H9 (cell line): ENCODE results near the gene CCDC28A. TPM values are rescaled to one million over a fixed set of nuclear protein-coding genes. Genes with fewer than 3 reads are reported as not detected.

Experiments used
- DNase-seq: peaks from one replicate; pipeline ENCODE4 v3.0.0-alpha.2; 2017
- H2AFZ ChIP-seq: one replicate; pipeline ENCODE4 v1.6.1; 2013; ENCODE audit warnings: mild to moderate bottlenecking, low read length, control low read depth, moderate library complexity
- H2AK5ac ChIP-seq: 2 replicates; pipeline ENCODE4 v1.6.1; 2013; ENCODE audit warnings: low read length, control low read depth, mixed read lengths; ENCODE audit not compliant: insufficient read length
- H2BK120ac ChIP-seq: one replicate; pipeline ENCODE4 v1.6.1; 2013; ENCODE audit warnings: low read depth, mild to moderate bottlenecking, low read length, control low read depth, inconsistent platforms; ENCODE audit not compliant: poor library complexity, severe bottlenecking
- H2BK12ac ChIP-seq: 2 replicates; pipeline ENCODE4 v1.6.1; 2013; ENCODE audit warnings: low read length, control low read depth, mixed read lengths, low read depth; ENCODE audit not compliant: insufficient read length
- H2BK15ac ChIP-seq: 2 replicates; pipeline ENCODE4 v1.6.1; 2013; ENCODE audit warnings: low read depth, low read length, control low read depth
- H2BK20ac ChIP-seq: one replicate; pipeline ENCODE4 v1.6.1; 2013; ENCODE audit warnings: low read depth, mild to moderate bottlenecking, low read length, control low read depth, inconsistent platforms; ENCODE audit not compliant: poor library complexity, severe bottlenecking
- H2BK5ac ChIP-seq: 2 replicates; pipeline ENCODE4 v1.6.1; 2013; ENCODE audit warnings: low read length, control low read depth, mixed read lengths; ENCODE audit not compliant: insufficient read length
- H3K14ac ChIP-seq: 2 replicates; pipeline ENCODE4 v1.6.1; 2013; ENCODE audit warnings: low read length, control low read depth; ENCODE audit not compliant: insufficient read depth
- H3K18ac ChIP-seq: 2 replicates; pipeline ENCODE4 v1.6.1; 2013; ENCODE audit warnings: low read depth, mild to moderate bottlenecking, mixed read lengths, low read length, control low read depth; ENCODE audit not compliant: insufficient read length
- H3K23ac ChIP-seq: 2 replicates; pipeline ENCODE4 v1.6.1; 2013; ENCODE audit warnings: low read length, control low read depth, mixed read lengths, low read depth; ENCODE audit not compliant: insufficient read length
- H3K23me2 ChIP-seq: 2 replicates; pipeline ENCODE4 v1.6.1; 2013; ENCODE audit warnings: low read depth, mild to moderate bottlenecking, mixed read lengths, low read length, control low read depth; ENCODE audit not compliant: insufficient read length, poor library complexity, severe bottlenecking
- H3K27ac ChIP-seq: 2 replicates; pipeline ENCODE4 v1.5.1; 2013; ENCODE audit warnings: low read length, control low read depth, mixed read lengths, low read depth; ENCODE audit not compliant: insufficient read length
- H3K27me3 ChIP-seq: 2 replicates; pipeline ENCODE4 v1.6.1; 2013; ENCODE audit warnings: low read length, control low read depth, inconsistent platforms; ENCODE audit not compliant: insufficient read depth
- H3K4ac ChIP-seq: 2 replicates; pipeline ENCODE4 v1.6.1; 2013; ENCODE audit warnings: low read depth, mild to moderate bottlenecking, control low read depth, inconsistent platforms, low read length, moderate library complexity
- H3K4me1 ChIP-seq: 2 replicates; pipeline ENCODE4 v1.6.1; 2013; ENCODE audit warnings: low read length, control low read depth, inconsistent platforms; ENCODE audit not compliant: insufficient read depth
- H3K4me2 ChIP-seq: 2 replicates; pipeline ENCODE4 v1.6.1; 2013; ENCODE audit warnings: low read length, control low read depth, mixed read lengths; ENCODE audit not compliant: insufficient read length, insufficient read depth
- H3K56ac ChIP-seq: 2 replicates; pipeline ENCODE4 v1.6.1; 2013; ENCODE audit warnings: low read depth, mild to moderate bottlenecking, mixed read lengths, low read length, control low read depth; ENCODE audit not compliant: insufficient read length
- H3K79me1 ChIP-seq: 2 replicates; pipeline ENCODE4 v1.6.1; 2013; ENCODE audit warnings: low read depth, mild to moderate bottlenecking, moderate library complexity, low read length, control low read depth, inconsistent platforms; ENCODE audit not compliant: insufficient read depth, poor library complexity, severe bottlenecking
- H3K79me2 ChIP-seq: 2 replicates; pipeline ENCODE4 v1.6.1; 2013; ENCODE audit warnings: low read length, control low read depth, inconsistent platforms; ENCODE audit not compliant: insufficient read depth
- H3K9ac ChIP-seq: 2 replicates; pipeline ENCODE4 v1.6.1; 2013; ENCODE audit warnings: low read length, control low read depth, mixed read lengths; ENCODE audit not compliant: insufficient read length; ENCODE audit errors: extremely low read depth
- H3K9me3 ChIP-seq: one replicate; pipeline ENCODE4 v1.6.1; 2013; ENCODE audit warnings: low read depth, low read length, inconsistent platforms; ENCODE audit not compliant: control insufficient read depth
- H3T11ph ChIP-seq: one replicate; pipeline ENCODE4 v1.6.1; 2013; ENCODE audit warnings: mild to moderate bottlenecking, low read length, control low read depth, inconsistent platforms
- H4K20me1 ChIP-seq: one replicate; pipeline ENCODE4 v1.6.1; 2013; ENCODE audit not compliant: control insufficient read depth, insufficient read length, insufficient read depth
- H4K5ac ChIP-seq: 2 replicates; pipeline ENCODE4 v1.6.1; 2013; ENCODE audit warnings: low read depth, mild to moderate bottlenecking, mixed read lengths, low read length, control low read depth; ENCODE audit not compliant: insufficient read length
- H4K8ac ChIP-seq: replicated peaks from 2 replicates; pipeline ENCODE4 v1.6.1; 2013; ENCODE audit warnings: low read length, control low read depth, mixed read lengths, low read depth; ENCODE audit not compliant: insufficient read length
- H4K91ac ChIP-seq: 2 replicates; pipeline ENCODE4 v1.6.1; 2013; ENCODE audit warnings: low read depth, mild to moderate bottlenecking, moderate library complexity, mixed read lengths, low read length, control low read depth; ENCODE audit not compliant: insufficient read length
- H3K27ac Mint-ChIP-seq, 3 experiments: 2 replicates in 2 of 3; 3 replicates in 1 of 3; pipeline ENCODE4 v1.8.0; 2020 to 2021; ENCODE audit warnings: mixed read lengths in 3 of 3, mild to moderate bottlenecking in 1 of 3, moderate library complexity in 1 of 3
- H3K27me3 Mint-ChIP-seq: 2 replicates; pipeline ENCODE4 v1.8.0; 2021; ENCODE audit warnings: low read depth, mild to moderate bottlenecking, moderate library complexity, mixed read lengths
- H3K36me3 Mint-ChIP-seq, 3 experiments: 2 replicates in 2 of 3; 3 replicates in 1 of 3; pipeline ENCODE4 v1.8.0; 2020 to 2021; ENCODE audit warnings: low read depth in 3 of 3, mixed read lengths in 3 of 3; ENCODE audit not compliant: insufficient read depth in 1 of 3
- H3K4me1 Mint-ChIP-seq, 2 experiments: 2 replicates each; pipeline ENCODE4 v1.8.0; 2020; ENCODE audit warnings: mixed read lengths in 2 of 2
- H3K4me3 Mint-ChIP-seq, 2 experiments: 2 replicates in 1 of 2; 3 replicates in 1 of 2; pipeline ENCODE4 v1.8.0; 2020 to 2021; ENCODE audit warnings: mild to moderate bottlenecking in 2 of 2, mixed read lengths in 2 of 2, moderate library complexity in 1 of 2
- H3K9me3 Mint-ChIP-seq, 2 experiments: 2 replicates in 1 of 2; 3 replicates in 1 of 2; pipeline ENCODE4 v1.8.0; 2020; ENCODE audit warnings: mild to moderate bottlenecking in 2 of 2, mixed read lengths in 2 of 2, moderate library complexity in 1 of 2
- WGBS: extraction: QIAGEN DNeasy Blood & Tissue Kit; methylation state at CpG from one replicate; pipeline ENCODE4 v1.1.7; 2013; ENCODE audit warnings: missing lambda C conversion rate, low lambda C conversion rate, mixed read lengths; ENCODE audit not compliant: insufficient read length; ENCODE audit errors: extremely low coverage; 5-methylcytosine and 5-hydroxymethylcytosine counted together
- total RNA-seq: library from RNA; stranded (reverse); gene quantifications from 2 replicates; pipeline ENCODE4 v1.2.1, GENCODE V29; 2021
- TF ChIP-seq, protein P1 (sequence below): fragments of 200-600 bp; sonication (generic); conservative IDR thresholded peaks from 3 replicates; pipeline ENCODE4 v1.8.0; 2021; ENCODE audit warnings: antibody characterized with exemption, mild to moderate bottlenecking

The CCDC28A gene
- total RNA-seq, 1 experiment from 2014 or later, result 12.9 TPM

DNA sequence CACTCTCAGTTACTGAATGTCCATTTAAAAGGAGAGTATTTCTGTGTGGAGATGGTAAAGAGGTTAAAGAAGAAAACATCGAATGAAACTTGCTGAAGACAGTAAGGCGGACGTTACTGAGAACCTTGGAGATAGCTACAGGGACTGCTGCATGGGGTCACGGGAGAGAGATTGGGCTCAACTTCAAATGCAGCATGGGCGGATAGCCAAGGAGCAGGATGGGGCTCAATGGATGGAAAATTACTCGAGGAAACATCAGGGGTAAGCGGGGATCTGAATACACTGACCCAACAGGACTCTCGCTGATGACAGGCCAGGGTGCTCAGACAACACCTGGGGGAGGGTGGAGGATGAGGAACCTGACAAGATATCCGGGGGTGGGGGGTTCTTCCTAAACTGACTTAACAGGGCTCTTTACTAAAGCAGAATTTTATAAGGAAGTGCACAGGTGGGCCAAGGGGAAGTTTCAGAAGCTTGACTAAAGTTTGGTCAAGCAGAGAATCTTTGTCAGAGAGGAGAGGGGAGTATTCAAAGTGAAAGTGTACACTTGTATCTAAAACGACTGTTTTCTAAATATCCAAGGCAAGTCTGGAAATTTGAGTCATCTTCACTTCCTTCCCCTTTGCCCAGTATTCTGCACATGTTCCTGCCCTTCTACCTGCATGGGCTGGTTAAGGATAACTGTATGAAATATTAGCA is 45.1 kb downstream of the CCDC28A start:
- H2BK20ac ChIP-seq, result no peak overlapping the region
- H3T11ph ChIP-seq, result no peak overlapping the region
- H3K27me3 ChIP-seq, result no peaks in the 10 kb centered on the region
- no peaks in the 10 kb centered on the region for H3K23me2 ChIP-seq
- no peaks in the 10 kb centered on the region for H3K36me3 Mint-ChIP-seq
- 0 out of 2 replicates have a peak overlapping the region, but pooled peaks have one; percentile 31 for H3K14ac ChIP-seq
- H3K79me1 ChIP-seq, result no peaks in the 10 kb centered on the region
- no peak overlapping the region for H3K4me2 ChIP-seq
- H3K23ac ChIP-seq, result no peak overlapping the region
- H2BK5ac ChIP-seq, result no peak overlapping the region
- H3K27ac ChIP-seq, result no peak overlapping the region
- H2BK120ac ChIP-seq, result no peak overlapping the region
- H3K18ac ChIP-seq, result peak overlapping the region; percentile 61
- no peak overlapping the region for H4K91ac ChIP-seq
- H3K56ac ChIP-seq, result no peak overlapping the region
- no CpG with 5 or more reads among the region's 10 CpGs for WGBS
- H3K79me2 ChIP-seq, result no peaks in the 10 kb centered on the region
- H3K9me3 Mint-ChIP-seq, result no peaks in the 10 kb centered on the region
- no peak overlapping the region for H2AK5ac ChIP-seq
- no peak overlapping the region for H3K9ac ChIP-seq
- H3K9me3 ChIP-seq, result no peaks in the 10 kb centered on the region
- H3K4ac ChIP-seq, result no peak overlapping the region
- peaks cover 5% of the 10 kb centered on the region; the same call in 1 of the 2 replicates for H3K4me1 ChIP-seq
- peak overlapping the region; percentile 86 for H2AFZ ChIP-seq
- peaks cover 17 to 23% of the 10 kb centered on the region in 2 experiments for H3K4me1 Mint-ChIP-seq
- H3K27me3 Mint-ChIP-seq, result no peaks in the 10 kb centered on the region
- no peak overlapping the region for H3K4me3 Mint-ChIP-seq
- no peak overlapping the region for H2BK15ac ChIP-seq
- TF ChIP-seq, protein P1, sequence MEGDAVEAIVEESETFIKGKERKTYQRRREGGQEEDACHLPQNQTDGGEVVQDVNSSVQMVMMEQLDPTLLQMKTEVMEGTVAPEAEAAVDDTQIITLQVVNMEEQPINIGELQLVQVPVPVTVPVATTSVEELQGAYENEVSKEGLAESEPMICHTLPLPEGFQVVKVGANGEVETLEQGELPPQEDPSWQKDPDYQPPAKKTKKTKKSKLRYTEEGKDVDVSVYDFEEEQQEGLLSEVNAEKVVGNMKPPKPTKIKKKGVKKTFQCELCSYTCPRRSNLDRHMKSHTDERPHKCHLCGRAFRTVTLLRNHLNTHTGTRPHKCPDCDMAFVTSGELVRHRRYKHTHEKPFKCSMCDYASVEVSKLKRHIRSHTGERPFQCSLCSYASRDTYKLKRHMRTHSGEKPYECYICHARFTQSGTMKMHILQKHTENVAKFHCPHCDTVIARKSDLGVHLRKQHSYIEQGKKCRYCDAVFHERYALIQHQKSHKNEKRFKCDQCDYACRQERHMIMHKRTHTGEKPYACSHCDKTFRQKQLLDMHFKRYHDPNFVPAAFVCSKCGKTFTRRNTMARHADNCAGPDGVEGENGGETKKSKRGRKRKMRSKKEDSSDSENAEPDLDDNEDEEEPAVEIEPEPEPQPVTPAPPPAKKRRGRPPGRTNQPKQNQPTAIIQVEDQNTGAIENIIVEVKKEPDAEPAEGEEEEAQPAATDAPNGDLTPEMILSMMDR, result no peak
- peak; percentile 28 for DNase-seq
- H4K20me1 ChIP-seq, result no peaks in the 10 kb centered on the region
- H2BK12ac ChIP-seq, result no peak overlapping the region
- no peak overlapping the region for H4K5ac ChIP-seq
- H4K8ac ChIP-seq, result no peak overlapping the region
- peak overlapping the region; percentile 23 to 97 (median 95); a peak in 5 of 7 replicates for H3K27ac Mint-ChIP-seq
